CD4-positive, alpha-beta T cell (primary cell): ENCODE results near the gene BATF3. TPM values are rescaled to one million over a fixed set of nuclear protein-coding genes. Genes with fewer than 3 reads are reported as not detected.
"Not testable (repeated sequence)": the region's sequence is repeated elsewhere in the genome, so short reads cannot be mapped to it uniquely, and the experiment has no call there.

ENCODE experiments used
- ATAC-seq: fragments of 200-7000 bp; cut with Tn5 transposase; one replicate; pipeline ENCODE4 v1.10.0; 2022; ENCODE audit warnings: mild to moderate bottlenecking; ENCODE audit not compliant: poor library complexity
- CTCF ChIA-PET: fragments of 350-600 bp; sonication (Branson Sonifier 250); formaldehyde crosslinking; loops from one replicate; lab custom pipeline; 2021; ENCODE audit warnings: antibody characterized with exemption, inconsistent platforms; lab: Charles Lee
- POLR2A ChIA-PET: fragments of 350-600 bp; sonication (Branson Sonifier 250); formaldehyde crosslinking; loops from one replicate; lab custom pipeline; 2021; ENCODE audit warnings: antibody characterized with exemption, inconsistent platforms; lab: Charles Lee
- DNase-seq, 14 experiments: peaks; one replicate each; pipeline ENCODE4 v3.0.0-alpha.2; 2013 to 2020; ENCODE audit warnings: mixed read lengths in 2 of 14
- H3K27ac ChIP-seq, 2 donors: one replicate each; pipeline versions ENCODE4 v1.5.1 to v1.7.0; 2013; ENCODE audit warnings: low read length in 2 of 2, low read depth in 1 of 2, mild to moderate bottlenecking in 1 of 2
- H3K27me3 ChIP-seq, 2 experiments: 1 replicate in 1 of 2; 2 replicates in 1 of 2; pipeline versions ENCODE4 v1.6.1 to v1.7.0; 2013; ENCODE audit warnings: low read length in 2 of 2, control low read depth in 1 of 2, mild to moderate bottlenecking in 1 of 2, moderate library complexity in 1 of 2; ENCODE audit not compliant: insufficient read depth in 2 of 2, control insufficient read depth in 1 of 2
- H3K36me3 ChIP-seq: one replicate; pipeline ENCODE4 v1.6.1; 2013; ENCODE audit warnings: low read length, control low read depth; ENCODE audit not compliant: insufficient read depth
- H3K4me1 ChIP-seq: one replicate; pipeline ENCODE4 v1.6.1; 2013; ENCODE audit warnings: low read length, control low read depth; ENCODE audit not compliant: insufficient read depth
- H3K4me3 ChIP-seq: one replicate; pipeline ENCODE4 v1.5.1; 2013; ENCODE audit warnings: mild to moderate bottlenecking, low read length, moderate library complexity
- H3K9me3 ChIP-seq, 2 experiments: 1 replicate in 1 of 2; 2 replicates in 1 of 2; pipeline versions ENCODE4 v1.6.1 to v1.7.0; 2013; ENCODE audit warnings: low read length in 2 of 2, mild to moderate bottlenecking in 2 of 2, control low read depth in 1 of 2, moderate library complexity in 1 of 2; ENCODE audit not compliant: control insufficient read depth in 1 of 2, insufficient read depth in 1 of 2
- H3K27ac Mint-ChIP-seq: one replicate; pipeline ENCODE4 v1.8.0; 2020; ENCODE audit warnings: mixed read lengths
- H3K27me3 Mint-ChIP-seq: one replicate; pipeline ENCODE4 v1.8.0; 2021; ENCODE audit warnings: mixed read lengths
- H3K36me3 Mint-ChIP-seq: one replicate; pipeline ENCODE4 v1.8.0; 2021; ENCODE audit warnings: low read depth, mixed read lengths
- H3K4me1 Mint-ChIP-seq: one replicate; pipeline ENCODE4 v1.8.0; 2021; ENCODE audit warnings: low read depth, mixed read lengths
- H3K4me3 Mint-ChIP-seq: one replicate; pipeline ENCODE4 v1.8.0; 2020; ENCODE audit warnings: mild to moderate bottlenecking, mixed read lengths
- H3K9me3 Mint-ChIP-seq: one replicate; pipeline ENCODE4 v1.8.0; 2020; ENCODE audit warnings: mixed read lengths
- intact Hi-C, 2 experiments: fragments of 100-400 bp; cut with DNase I in 1 of 2; cut with micrococcal nuclease in 1 of 2; formaldehyde crosslinking; loops; one replicate each; pipeline versions ENCODE4 v1.15.1 to v1.9.0; 2023 to 2025; cut with DNase I, micrococcal nuclease
- total RNA-seq, 174 experiments: library from RNA in 2 of 174; stranded (reverse) in 2 of 174; gene quantifications; one replicate each; pipeline ENCODE4 v1.2.3 and lab custom pipeline; 2021 to 2026
- TF ChIP-seq, protein P1 (sequence below): fragments of 200-600 bp; IDR thresholded peaks from one replicate; pipeline ENCODE4 v1.8.0; 2022; ENCODE audit warnings: antibody characterized with exemption, mild to moderate bottlenecking

BATF3 gene
- total RNA-seq, 2 experiments from 2014 or later, result 0.92 to 1.2 TPM

GRCh38 chr1:212665241-212666115 is 34.2 kb downstream of the BATF3 start:
- intact Hi-C loops, result loop anchor here (1.0 to 5.0 kb wide), 4 partner anchors 92 to 330 kb away; no protein-coding TSS in a partner anchor
- H3K9me3 Mint-ChIP-seq, result no peaks in the 10 kb centered on the region
- TF ChIP-seq, protein P1, sequence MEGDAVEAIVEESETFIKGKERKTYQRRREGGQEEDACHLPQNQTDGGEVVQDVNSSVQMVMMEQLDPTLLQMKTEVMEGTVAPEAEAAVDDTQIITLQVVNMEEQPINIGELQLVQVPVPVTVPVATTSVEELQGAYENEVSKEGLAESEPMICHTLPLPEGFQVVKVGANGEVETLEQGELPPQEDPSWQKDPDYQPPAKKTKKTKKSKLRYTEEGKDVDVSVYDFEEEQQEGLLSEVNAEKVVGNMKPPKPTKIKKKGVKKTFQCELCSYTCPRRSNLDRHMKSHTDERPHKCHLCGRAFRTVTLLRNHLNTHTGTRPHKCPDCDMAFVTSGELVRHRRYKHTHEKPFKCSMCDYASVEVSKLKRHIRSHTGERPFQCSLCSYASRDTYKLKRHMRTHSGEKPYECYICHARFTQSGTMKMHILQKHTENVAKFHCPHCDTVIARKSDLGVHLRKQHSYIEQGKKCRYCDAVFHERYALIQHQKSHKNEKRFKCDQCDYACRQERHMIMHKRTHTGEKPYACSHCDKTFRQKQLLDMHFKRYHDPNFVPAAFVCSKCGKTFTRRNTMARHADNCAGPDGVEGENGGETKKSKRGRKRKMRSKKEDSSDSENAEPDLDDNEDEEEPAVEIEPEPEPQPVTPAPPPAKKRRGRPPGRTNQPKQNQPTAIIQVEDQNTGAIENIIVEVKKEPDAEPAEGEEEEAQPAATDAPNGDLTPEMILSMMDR, result peak; percentile 90
- no peaks in the 10 kb centered on the region for H3K4me1 Mint-ChIP-seq
- peak overlapping the region; percentile 81 for H3K4me3 Mint-ChIP-seq
- Histone ChIP-seq H3K9me3 (no peaks in the 10 kb centered on the region), H3K27ac (no peak overlapping the region), H3K36me3 (no peaks in the 10 kb centered on the region), H3K27me3 (no peaks in the 10 kb centered on the region), H3K4me3 (peak overlapping the region; percentile 40), H3K4me1 (peaks cover 9% of the 10 kb centered on the region)
- DNase-seq (peak; percentile 56 to 87 (median 72)), ATAC-seq (peak; percentile 96)
- POLR2A ChIA-PET, result interaction anchor here (0.6 to 1.0 kb wide), 4 partner anchors 107 to 926 kb away, joined by 3 to 4 read pairs (median 3); partner anchors contain the start of genes NSL1 and TATDN3
- H3K27ac Mint-ChIP-seq, result no peak overlapping the region
- no peaks in the 10 kb centered on the region for H3K36me3 Mint-ChIP-seq
- CTCF ChIA-PET, result interaction anchor here (0.5 to 2.2 kb wide), 42 partner anchors 10 to 348 kb away, joined by 3 to 23 read pairs (median 4); partner anchors contain the start of genes NSL1 and TATDN3
- H3K27me3 Mint-ChIP-seq, result peaks cover 11% of the 10 kb centered on the region

GRCh38 chr1:212664409-212665199 is 35.0 kb downstream of the BATF3 start:
- H3K27me3 Mint-ChIP-seq, result peaks cover 10% of the 10 kb centered on the region
- no peaks in the 10 kb centered on the region for H3K9me3 ChIP-seq
- POLR2A ChIA-PET, result interaction anchor here (1.0 kb wide), 2 partner anchors 106 to 127 kb away, joined by 3 read pairs; partner anchors contain the start of genes NSL1 and TATDN3
- no peaks in the 10 kb centered on the region for H3K4me1 Mint-ChIP-seq
- H3K36me3 Mint-ChIP-seq, result no peaks in the 10 kb centered on the region
- H3K27ac ChIP-seq, result no peak overlapping the region
- DNase-seq (no peak), ATAC-seq (no peak)
- H3K9me3 Mint-ChIP-seq, result no peaks in the 10 kb centered on the region
- H3K27ac Mint-ChIP-seq, result no peak overlapping the region
- CTCF ChIA-PET, result interaction anchor here (0.5 to 2.2 kb wide), 43 partner anchors 9 to 349 kb away, joined by 3 to 23 read pairs (median 4); partner anchors contain the start of genes NSL1 and TATDN3
- TF ChIP-seq, protein P1, result no peak
- H3K4me3 ChIP-seq, result no peak overlapping the region
- intact Hi-C loops, result loop anchor here (1.0 to 5.0 kb wide), 4 partner anchors 93 to 331 kb away; no protein-coding TSS in a partner anchor
- peak overlapping the region; percentile 38 for H3K4me3 Mint-ChIP-seq
- no peaks in the 10 kb centered on the region for H3K27me3 ChIP-seq
- H3K4me1 ChIP-seq, result peaks cover 9% of the 10 kb centered on the region
- H3K36me3 ChIP-seq, result no peaks in the 10 kb centered on the region

DNA sequence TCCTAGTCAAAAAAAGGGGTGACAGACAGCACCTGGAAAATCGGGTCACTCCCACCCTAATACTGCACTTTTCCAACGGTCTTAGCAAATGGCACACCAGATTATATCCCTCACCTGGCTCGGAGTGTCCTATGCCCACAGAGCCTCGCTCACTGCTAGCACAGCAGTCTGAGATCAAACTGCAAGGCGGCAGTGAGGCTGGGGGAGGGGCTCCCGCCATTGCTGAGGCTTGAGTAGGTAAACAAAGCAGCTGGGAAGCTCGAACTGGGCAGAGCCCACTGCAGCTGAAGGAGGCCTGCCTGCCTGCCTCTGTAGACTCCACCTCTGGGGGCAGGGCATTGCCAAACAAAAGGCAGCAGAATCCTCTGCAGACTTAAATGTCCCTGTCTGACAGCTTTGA is 41.4 kb downstream of the BATF3 start:
- CTCF ChIA-PET, H3K4me1 Mint-ChIP-seq, H3K4me3 ChIP-seq, H3K36me3 Mint-ChIP-seq, DNase-seq, H3K27ac Mint-ChIP-seq, ATAC-seq, intact Hi-C loops, H3K27ac ChIP-seq, H3K27me3 ChIP-seq, H3K4me1 ChIP-seq, POLR2A ChIA-PET, H3K9me3 Mint-ChIP-seq, H3K4me3 Mint-ChIP-seq, H3K36me3 ChIP-seq, H3K9me3 ChIP-seq: not testable (repeated sequence)
- H3K27me3 Mint-ChIP-seq, result peaks cover 15% of the 10 kb centered on the region
